Astrocyte of the spinal cord (primary cell): ENCODE results near the gene XPO6.

Experiments used
- DNase-seq: peaks from one replicate; pipeline ENCODE4 v3.0.0; 2011; ENCODE audit warnings: low read depth, low spot score
- H3K4me3 ChIP-seq: 2 replicates; pipeline ENCODE4 v1.5.1; 2011; ENCODE audit warnings: low read depth, mild to moderate bottlenecking, low read length, moderate library complexity
- CTCF ChIP-seq: IDR thresholded peaks from 2 replicates; pipeline ENCODE4 v1.5.1; 2012; ENCODE audit warnings: low read depth, mild to moderate bottlenecking, low read length, inconsistent platforms
- in situ Hi-C: cut with HindIII; loops from 2 replicates; pipeline ENCODE4 v1.10.0; 2017; ENCODE audit warnings: low sequenced_read_pairs

XPO6 gene

DNA sequence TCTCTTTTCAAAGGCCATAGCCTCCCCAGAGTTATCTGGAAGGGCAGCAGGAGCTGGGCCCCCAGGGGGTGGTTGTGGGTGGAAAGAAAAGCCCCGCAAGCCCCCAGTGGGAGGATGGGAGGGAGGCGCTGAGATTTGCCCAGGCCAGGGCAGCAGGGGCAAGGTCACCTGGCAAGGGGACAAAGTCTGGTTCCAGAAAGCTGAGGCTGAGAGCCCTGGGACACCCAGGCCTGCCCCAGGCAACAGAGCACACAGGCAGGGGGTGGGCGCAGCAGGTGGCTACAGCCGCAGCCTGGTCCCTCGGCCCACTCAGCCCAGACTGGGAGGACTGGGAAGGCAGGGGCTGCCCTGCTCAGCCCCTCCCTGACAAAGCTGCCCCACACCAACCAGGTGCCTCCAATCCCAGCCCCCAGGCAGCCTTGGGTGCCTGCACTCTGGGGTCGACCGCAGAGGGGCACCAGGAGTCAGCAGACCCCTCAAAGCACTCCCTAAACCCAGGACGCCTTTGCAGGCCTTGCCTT lies 124.6 kb downstream of the XPO6 start:
- TF ChIP-seq CTCF = no peak
- H3K4me3 ChIP-seq = no peak overlapping the region
- in situ Hi-C loops = no loop called here
- DNase-seq = no peak

- no peak for DNase-seq
- no peak overlapping the region for H3K4me3 ChIP-seq
- no peak for TF ChIP-seq CTCF
- in situ Hi-C loops = no loop called here
Measured at GRCh38 chr16:28086186-28087139, 125.3 kb downstream of the XPO6 start.

DNA sequence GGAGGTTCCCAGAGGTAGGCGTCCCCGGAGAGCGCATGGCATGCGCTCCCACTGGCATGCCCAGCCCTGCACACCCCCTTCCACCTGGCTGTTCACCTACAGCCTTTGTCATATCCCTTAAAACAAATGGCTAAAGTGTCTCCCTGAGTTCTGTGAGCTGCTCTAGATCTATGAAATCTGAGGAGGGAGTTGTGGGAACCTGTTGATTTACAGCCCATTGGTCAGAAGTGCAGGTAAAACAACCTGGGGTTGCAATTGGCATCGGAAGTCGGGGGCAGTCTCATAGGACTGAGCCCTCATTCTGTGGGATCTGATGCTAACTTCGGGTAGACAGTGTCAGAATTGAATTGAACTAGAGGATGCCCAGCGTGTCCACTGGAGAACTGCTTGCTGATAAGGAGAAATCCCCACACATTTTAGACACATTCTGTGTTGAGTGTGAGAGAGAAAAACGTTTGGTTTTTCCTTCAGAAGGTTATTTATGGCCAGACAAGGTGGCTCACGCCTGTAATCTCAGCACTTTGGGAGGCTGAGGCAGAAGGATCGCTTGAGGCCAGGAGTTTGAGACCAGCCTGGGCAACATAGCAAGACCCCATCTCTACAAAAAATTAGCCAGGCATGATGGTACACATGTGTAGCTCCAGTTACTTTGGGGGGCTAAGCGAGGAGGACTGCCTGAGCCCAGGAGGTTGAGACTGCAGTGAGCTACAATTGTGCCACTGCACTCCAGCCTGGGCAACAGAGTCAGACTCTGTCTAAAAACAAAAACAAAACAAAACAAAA lies 126.2 kb downstream of the XPO6 start:
- H3K4me3 ChIP-seq = no peak overlapping the region
- in situ Hi-C loops = no loop called here
- no peak for TF ChIP-seq CTCF
- no peak for DNase-seq

DNA sequence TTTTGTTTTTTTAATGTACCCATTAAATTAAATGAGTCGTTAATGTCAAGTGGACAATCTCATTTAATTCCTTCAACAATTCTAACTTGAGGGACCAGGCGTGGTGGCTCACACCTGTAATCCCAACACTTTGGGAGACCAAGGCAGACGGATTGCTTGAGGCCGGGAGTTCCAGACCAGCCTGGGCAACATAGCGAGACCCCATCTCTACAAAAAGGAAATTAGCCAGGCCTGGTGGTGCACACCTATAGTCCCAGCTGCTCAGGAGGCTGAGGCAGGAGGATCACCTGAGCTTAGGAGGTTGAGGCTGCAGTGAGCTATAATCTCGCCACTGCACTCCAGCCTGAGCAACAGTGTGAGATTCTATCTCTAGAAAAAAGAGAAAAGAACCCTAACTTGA lies 127.6 kb downstream of the XPO6 start:
- H3K4me3 ChIP-seq = no peak overlapping the region
- in situ Hi-C loops = no loop called here
- no peak for DNase-seq
- no peak for TF ChIP-seq CTCF

GRCh38 chr16:28082624-28083023 lies 129.1 kb downstream of the XPO6 start:
- in situ Hi-C loops = no loop called here
- no peak overlapping the region for H3K4me3 ChIP-seq
- DNase-seq = no peak
- no peak for TF ChIP-seq CTCF

- no peak for DNase-seq
- in situ Hi-C loops = no loop called here
- TF ChIP-seq CTCF = no peak
- no peak overlapping the region for H3K4me3 ChIP-seq
Measured at GRCh38 chr16:28081391-28081968, 130.3 kb downstream of the XPO6 start.
